DLD1 (cell line): ENCODE results near the gene PGLYRP2.
"Not testable (repeated sequence)": the region's sequence is repeated elsewhere in the genome, so short reads cannot be mapped to it uniquely, and the experiment has no call there.

Source experiments
- in situ Hi-C: cut with HindIII; loops from 2 replicates; pipeline ENCODE4 v1.10.0; 2017; ENCODE audit warnings: low sequenced_read_pairs

PGLYRP2 gene, protein sequence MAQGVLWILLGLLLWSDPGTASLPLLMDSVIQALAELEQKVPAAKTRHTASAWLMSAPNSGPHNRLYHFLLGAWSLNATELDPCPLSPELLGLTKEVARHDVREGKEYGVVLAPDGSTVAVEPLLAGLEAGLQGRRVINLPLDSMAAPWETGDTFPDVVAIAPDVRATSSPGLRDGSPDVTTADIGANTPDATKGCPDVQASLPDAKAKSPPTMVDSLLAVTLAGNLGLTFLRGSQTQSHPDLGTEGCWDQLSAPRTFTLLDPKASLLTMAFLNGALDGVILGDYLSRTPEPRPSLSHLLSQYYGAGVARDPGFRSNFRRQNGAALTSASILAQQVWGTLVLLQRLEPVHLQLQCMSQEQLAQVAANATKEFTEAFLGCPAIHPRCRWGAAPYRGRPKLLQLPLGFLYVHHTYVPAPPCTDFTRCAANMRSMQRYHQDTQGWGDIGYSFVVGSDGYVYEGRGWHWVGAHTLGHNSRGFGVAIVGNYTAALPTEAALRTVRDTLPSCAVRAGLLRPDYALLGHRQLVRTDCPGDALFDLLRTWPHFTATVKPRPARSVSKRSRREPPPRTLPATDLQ

DNA sequence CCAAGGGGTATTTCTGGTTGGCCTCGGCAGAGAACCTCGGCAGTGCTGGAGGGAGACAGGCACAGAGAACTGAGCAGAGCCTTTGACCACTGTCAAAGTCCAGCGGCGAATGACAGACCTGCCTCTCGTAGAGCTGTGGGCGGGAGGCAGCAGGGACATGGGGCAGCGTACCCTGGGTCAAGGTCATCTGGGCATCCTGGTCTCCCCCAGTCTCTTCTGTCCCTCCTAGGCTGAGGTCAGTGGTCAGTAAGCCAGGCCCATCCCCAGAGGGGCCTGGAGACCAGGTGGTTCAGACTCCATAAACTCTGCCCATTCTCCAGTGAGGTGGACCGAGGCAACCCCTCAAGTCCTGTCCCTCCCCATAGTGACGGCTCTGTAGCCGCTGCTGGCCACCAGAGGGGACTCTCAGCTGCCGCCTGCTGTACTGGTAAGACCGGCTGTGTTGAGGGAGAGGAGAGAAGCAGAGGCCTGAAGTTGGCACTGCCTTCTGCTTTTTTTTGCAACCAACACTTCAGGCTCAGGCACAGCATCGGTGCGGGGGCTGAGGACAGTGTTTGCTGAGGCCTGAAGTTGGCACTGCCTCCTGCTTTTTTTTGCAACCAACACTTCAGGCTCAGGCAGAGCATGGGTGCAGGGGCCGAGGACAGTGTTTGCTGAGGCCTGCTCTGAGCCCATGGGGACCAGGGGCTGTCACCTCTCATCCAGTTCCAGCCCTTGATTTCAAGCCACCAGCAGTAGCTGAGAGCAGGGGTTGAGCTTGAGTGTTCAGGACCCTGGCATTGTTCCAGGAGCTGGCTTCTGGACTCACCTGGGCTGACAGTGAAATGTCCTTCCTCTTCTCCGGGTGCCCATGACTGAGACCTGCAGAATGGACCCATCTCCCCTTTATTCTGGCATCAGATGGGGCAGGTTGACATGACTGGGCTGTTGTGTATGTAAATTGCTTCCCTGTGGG, at the start of gene PGLYRP2:
TSS of gene PGLYRP2 (minus strand) at position 111 of the 955 bp plus-strand sequence. CDS start 130 bp downstream, outside the sequence.
- in situ Hi-C loops, result no loop called here

- in situ Hi-C loops, result no loop called here
Measured at GRCh38 chr19:15527705-15528104, 48.4 kb upstream of the PGLYRP2 start.

DNA sequence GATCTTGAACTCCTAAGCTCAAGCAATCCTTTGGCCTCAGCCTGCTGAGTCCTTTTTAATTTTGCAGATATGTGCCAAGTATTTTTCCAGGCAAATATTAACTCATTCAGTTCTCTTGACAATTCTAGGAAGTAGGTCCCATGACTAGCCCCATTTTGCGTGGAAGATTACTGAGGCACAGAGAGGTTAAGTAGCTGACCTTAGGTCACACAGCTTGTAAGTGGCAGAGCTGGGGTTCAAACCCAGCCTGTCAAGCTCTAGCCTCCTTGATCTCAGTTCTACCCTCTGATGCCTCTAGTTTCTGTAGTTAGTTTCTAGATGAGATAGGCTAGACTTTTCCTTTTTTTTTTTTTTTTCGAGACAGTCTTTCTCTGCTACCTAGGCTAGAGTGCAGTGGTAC, 47.1 kb upstream of the PGLYRP2 start:
- in situ Hi-C loops, result no loop called here

- in situ Hi-C loops, result no loop called here
Measured at GRCh38 chr19:15525291-15525690, 46.0 kb upstream of the PGLYRP2 start.

DNA sequence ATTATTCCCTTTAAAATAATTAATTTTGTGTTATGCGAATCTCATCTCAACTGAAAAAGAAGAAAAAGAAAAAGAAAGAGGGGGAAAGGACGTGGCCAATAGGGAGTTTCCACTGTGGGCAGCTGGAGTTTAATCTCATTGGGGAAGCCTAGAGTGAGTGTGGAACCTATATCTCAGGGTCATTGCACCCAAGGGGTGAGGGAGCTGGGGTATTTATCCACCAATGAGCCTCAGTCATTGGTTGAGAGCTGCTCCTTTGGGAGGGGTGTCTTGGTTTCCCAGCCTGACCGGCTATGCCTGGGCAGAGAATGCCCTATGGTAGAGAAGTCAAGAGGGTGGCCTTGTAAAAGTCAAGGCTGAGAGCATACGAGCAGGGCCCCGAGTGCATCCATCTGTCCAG, 45.5 kb upstream of the PGLYRP2 start:
- in situ Hi-C loops, result no loop called here

GRCh38 chr19:15519433-15519976, 40.2 kb upstream of the PGLYRP2 start:
- in situ Hi-C loops, result no loop called here

- in situ Hi-C loops, result no loop called here
Measured at GRCh38 chr19:15517778-15518177, 38.5 kb upstream of the PGLYRP2 start.

- in situ Hi-C loops, result no loop called here
Measured at GRCh38 chr19:15516363-15516762, 37.1 kb upstream of the PGLYRP2 start.

- in situ Hi-C loops, result not testable (repeated sequence)
Measured at GRCh38 chr19:15515227-15515625, 35.9 kb upstream of the PGLYRP2 start.

- in situ Hi-C loops, result no loop called here
Measured at GRCh38 chr19:15511671-15512424, 32.5 kb upstream of the PGLYRP2 start.

DNA sequence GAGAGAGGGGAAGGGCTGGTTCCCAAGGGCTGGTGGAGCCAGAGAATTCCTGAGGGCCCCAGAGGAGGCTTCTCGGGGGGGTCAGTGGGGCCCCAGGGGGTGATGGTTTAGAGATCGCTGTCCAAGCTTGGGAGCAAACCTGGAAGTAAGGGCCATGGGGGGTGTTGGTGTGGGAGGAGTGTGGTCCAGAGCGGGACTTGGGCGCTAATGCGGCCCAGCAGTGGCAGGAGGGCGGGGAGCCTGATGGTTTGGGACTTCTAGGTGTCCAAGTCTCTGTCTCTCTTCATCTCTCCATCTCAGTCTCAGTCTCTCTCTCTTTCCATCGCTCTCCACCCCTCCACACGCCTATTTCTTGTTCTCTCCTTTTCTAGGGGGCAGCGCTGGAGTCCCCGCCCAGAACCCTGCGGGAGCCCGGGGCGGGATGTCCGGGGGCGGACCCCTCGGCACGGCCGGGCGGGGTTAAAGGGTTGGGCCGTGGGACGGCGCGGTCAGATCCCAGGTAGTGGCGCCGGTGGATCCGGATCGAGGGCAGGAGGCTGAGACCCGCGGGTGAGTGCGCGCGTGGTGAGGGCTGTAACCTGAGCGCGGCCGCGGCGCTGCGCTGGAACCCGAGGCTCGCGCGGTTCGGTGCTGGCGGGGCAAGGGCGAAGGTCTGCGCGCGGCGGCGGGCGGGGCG, 28.9 kb upstream of the PGLYRP2 start, which contains the start of gene CYP4F22:
TSS of gene CYP4F22 (plus strand) at position 491 of the 676 bp plus-strand sequence. CDS start 16,812 bp downstream, outside the sequence.
- in situ Hi-C loops, result no loop called here

GRCh38 chr19:15507068-15508034, 28.1 kb upstream of the PGLYRP2 start:
- in situ Hi-C loops, result no loop called here

- in situ Hi-C loops, result no loop called here
Measured at GRCh38 chr19:15506074-15506571, 26.8 kb upstream of the PGLYRP2 start.

DNA sequence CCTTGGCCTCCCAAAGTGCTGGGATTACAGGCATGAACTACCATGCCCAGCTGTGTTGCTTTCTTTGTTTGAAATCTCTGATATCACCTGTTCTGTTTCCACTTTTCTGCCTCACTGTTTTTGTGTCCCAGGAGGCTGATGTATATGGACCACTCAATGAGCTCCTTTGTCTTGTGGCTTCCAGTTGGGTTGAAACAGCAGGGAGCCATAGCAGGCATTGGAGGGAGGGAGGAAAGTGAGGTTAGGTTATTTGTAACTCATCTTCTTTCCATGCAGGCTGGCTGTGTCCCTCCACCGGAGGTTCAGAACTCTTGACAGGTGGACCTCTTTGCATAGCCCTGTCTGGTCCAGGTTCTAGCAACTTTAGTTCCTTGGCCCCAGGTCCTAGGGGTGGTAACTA, 23.0 kb upstream of the PGLYRP2 start:
- in situ Hi-C loops, result no loop called here

- in situ Hi-C loops, result no loop called here
Measured at GRCh38 chr19:15501596-15501995, 22.3 kb upstream of the PGLYRP2 start.

- in situ Hi-C loops, result no loop called here
Measured at GRCh38 chr19:15498910-15499309, 19.6 kb upstream of the PGLYRP2 start.

- in situ Hi-C loops, result no loop called here
Measured at GRCh38 chr19:15498156-15498858, 19.0 kb upstream of the PGLYRP2 start.

DNA sequence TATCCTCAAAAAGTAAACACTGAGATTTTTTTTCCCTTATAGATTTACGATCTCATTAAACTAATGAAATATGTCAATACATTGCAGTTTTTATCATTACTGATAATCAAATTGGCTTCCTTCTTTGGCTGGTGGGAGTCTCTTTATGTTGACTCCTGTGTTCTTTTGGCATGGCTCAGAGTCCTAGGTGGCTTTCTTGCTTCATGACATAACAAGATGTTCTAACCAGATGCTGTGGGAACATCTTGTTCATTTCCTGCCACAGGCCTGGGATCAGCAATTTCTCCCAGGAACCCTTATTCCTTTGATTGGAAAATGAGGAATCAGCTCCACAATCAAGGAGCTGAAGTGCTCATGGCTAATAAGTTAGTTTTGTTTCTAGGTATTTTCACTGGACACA, 15.8 kb upstream of the PGLYRP2 start:
- in situ Hi-C loops, result no loop called here
